ENCODE results near the gene ST6GALNAC4. TPM values are rescaled to one million over a fixed set of nuclear protein-coding genes. Genes with fewer than 3 reads are reported as not detected.

The ST6GALNAC4 gene
- total and polyA plus RNA-seq, 9 of the 15 experiments (the other 6 are each of a cell fraction or from before 2014, with no cell fraction given) = 2.6 to 43.1 (median 15.4) TPM

DNA sequence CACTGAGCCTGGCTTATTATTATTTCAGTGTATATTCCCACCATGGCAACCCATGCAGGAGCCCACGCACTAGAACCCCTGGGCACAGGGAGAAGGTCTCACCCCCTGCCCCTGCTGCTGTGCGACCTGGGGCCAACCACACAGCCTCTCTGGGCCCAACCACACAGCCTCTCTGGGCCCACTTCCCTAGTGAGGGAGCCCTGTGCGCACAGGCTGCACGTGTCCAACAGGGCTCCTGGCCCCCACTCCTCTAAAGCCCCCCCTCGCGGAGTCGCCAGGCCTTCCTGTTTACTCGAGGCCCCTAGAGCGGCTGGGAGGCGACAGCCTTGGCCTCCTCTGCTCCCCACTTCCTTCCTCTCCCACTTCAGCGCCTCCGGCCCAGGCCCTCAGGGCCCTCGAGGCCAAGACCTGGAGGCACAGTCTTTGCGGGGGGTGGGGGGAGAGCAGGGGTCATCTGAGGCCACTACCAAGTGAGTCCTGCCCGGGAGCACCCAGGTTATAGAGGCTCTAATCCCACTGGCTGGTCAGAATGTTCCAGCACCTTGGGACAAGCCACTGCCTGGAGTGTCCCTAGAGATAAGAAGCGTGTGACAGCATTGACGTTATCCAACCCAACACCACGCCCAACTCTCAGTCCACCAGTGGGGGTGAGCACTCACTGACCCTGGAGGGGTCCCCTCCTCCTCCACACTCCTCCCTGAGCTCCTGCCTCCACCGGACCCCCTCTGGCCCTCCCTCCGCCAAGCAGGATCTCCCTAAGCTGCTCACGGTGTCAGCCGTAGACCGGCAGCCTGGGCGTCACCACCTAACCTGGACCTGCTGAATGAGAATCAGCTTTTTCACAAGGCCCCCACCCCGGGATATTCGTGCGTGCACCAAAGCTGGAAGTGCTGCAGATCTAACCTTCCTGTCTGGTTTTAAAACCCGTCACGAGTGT is 54.5 kb downstream of the ST6GALNAC4 start (continued):
- TF ChIP-seq, protein P1, sequence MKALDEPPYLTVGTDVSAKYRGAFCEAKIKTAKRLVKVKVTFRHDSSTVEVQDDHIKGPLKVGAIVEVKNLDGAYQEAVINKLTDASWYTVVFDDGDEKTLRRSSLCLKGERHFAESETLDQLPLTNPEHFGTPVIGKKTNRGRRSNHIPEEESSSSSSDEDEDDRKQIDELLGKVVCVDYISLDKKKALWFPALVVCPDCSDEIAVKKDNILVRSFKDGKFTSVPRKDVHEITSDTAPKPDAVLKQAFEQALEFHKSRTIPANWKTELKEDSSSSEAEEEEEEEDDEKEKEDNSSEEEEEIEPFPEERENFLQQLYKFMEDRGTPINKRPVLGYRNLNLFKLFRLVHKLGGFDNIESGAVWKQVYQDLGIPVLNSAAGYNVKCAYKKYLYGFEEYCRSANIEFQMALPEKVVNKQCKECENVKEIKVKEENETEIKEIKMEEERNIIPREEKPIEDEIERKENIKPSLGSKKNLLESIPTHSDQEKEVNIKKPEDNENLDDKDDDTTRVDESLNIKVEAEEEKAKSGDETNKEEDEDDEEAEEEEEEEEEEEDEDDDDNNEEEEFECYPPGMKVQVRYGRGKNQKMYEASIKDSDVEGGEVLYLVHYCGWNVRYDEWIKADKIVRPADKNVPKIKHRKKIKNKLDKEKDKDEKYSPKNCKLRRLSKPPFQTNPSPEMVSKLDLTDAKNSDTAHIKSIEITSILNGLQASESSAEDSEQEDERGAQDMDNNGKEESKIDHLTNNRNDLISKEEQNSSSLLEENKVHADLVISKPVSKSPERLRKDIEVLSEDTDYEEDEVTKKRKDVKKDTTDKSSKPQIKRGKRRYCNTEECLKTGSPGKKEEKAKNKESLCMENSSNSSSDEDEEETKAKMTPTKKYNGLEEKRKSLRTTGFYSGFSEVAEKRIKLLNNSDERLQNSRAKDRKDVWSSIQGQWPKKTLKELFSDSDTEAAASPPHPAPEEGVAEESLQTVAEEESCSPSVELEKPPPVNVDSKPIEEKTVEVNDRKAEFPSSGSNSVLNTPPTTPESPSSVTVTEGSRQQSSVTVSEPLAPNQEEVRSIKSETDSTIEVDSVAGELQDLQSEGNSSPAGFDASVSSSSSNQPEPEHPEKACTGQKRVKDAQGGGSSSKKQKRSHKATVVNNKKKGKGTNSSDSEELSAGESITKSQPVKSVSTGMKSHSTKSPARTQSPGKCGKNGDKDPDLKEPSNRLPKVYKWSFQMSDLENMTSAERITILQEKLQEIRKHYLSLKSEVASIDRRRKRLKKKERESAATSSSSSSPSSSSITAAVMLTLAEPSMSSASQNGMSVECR (CRISPR knock-in tag; IDR thresholded peaks at IDR 0.05) = peak; percentile 49; the same call in 1 of the 2 replicates
- TF ChIP-seq SMARCC2 (IDR thresholded peaks at IDR 0.05; ENCODE audit: low read depth) (peak; percentile 56; the same call in 1 of the 2 replicates), NONO (IDR thresholded peaks at IDR 0.05; ENCODE audit: low read depth in 2 of 2, low read length in 1 of 2) (no peak), KDM2B (CRISPR knock-in tag; IDR thresholded peaks at IDR 0.05) (no peak), KHSRP (IDR thresholded peaks at IDR 0.05) (no peak), CBFA2T2 (conservative IDR thresholded peaks at IDR 0.05) (peak; percentile 71), NUFIP1 (IDR thresholded peaks at IDR 0.05; ENCODE audit: partially characterized antibody) (no peak), MAFF (IDR thresholded peaks at IDR 0.05; ENCODE audit: low read length) (no peak), ERF (CRISPR knock-in tag; IDR thresholded peaks at IDR 0.05) (peak; percentile 25; the same call in 1 of the 2 replicates)
- TF ChIP-seq, protein P2, sequence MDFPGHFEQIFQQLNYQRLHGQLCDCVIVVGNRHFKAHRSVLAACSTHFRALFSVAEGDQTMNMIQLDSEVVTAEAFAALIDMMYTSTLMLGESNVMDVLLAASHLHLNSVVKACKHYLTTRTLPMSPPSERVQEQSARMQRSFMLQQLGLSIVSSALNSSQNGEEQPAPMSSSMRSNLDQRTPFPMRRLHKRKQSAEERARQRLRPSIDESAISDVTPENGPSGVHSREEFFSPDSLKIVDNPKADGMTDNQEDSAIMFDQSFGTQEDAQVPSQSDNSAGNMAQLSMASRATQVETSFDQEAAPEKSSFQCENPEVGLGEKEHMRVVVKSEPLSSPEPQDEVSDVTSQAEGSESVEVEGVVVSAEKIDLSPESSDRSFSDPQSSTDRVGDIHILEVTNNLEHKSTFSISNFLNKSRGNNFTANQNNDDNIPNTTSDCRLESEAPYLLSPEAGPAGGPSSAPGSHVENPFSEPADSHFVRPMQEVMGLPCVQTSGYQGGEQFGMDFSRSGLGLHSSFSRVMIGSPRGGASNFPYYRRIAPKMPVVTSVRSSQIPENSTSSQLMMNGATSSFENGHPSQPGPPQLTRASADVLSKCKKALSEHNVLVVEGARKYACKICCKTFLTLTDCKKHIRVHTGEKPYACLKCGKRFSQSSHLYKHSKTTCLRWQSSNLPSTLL (IDR thresholded peaks at IDR 0.05) = no peak
- TF ChIP-seq, protein P3, sequence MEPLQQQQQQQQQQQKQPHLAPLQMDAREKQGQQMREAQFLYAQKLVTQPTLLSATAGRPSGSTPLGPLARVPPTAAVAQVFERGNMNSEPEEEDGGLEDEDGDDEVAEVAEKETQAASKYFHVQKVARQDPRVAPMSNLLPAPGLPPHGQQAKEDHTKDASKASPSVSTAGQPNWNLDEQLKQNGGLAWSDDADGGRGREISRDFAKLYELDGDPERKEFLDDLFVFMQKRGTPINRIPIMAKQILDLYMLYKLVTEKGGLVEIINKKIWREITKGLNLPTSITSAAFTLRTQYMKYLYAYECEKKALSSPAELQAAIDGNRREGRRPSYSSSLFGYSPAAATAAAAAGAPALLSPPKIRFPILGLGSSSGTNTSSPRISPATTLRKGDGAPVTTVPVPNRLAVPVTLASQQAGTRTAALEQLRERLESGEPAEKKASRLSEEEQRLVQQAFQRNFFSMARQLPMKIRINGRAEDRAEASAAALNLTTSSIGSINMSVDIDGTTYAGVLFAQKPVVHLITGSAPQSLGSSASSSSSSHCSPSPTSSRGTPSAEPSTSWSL (CRISPR knock-in tag; IDR thresholded peaks at IDR 0.05; ENCODE audit: borderline replicate concordance) = no peak
- TF ChIP-seq, protein P4, sequence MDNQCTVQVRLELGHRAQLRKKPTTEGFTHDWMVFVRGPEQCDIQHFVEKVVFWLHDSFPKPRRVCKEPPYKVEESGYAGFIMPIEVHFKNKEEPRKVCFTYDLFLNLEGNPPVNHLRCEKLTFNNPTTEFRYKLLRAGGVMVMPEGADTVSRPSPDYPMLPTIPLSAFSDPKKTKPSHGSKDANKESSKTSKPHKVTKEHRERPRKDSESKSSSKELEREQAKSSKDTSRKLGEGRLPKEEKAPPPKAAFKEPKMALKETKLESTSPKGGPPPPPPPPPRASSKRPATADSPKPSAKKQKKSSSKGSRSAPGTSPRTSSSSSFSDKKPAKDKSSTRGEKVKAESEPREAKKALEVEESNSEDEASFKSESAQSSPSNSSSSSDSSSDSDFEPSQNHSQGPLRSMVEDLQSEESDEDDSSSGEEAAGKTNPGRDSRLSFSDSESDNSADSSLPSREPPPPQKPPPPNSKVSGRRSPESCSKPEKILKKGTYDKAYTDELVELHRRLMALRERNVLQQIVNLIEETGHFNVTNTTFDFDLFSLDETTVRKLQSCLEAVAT (IDR thresholded peaks at IDR 0.05) = peak in 1 of 2 experiments; percentile 25; a peak in 2 of 4 replicates
- TF ChIP-seq, protein P5, sequence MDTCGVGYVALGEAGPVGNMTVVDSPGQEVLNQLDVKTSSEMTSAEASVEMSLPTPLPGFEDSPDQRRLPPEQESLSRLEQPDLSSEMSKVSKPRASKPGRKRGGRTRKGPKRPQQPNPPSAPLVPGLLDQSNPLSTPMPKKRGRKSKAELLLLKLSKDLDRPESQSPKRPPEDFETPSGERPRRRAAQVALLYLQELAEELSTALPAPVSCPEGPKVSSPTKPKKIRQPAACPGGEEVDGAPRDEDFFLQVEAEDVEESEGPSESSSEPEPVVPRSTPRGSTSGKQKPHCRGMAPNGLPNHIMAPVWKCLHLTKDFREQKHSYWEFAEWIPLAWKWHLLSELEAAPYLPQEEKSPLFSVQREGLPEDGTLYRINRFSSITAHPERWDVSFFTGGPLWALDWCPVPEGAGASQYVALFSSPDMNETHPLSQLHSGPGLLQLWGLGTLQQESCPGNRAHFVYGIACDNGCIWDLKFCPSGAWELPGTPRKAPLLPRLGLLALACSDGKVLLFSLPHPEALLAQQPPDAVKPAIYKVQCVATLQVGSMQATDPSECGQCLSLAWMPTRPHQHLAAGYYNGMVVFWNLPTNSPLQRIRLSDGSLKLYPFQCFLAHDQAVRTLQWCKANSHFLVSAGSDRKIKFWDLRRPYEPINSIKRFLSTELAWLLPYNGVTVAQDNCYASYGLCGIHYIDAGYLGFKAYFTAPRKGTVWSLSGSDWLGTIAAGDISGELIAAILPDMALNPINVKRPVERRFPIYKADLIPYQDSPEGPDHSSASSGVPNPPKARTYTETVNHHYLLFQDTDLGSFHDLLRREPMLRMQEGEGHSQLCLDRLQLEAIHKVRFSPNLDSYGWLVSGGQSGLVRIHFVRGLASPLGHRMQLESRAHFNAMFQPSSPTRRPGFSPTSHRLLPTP (IDR thresholded peaks at IDR 0.05; ENCODE audit: borderline replicate concordance, extremely low read depth, insufficient read length) = no peak
